H1 (cell line): Measurements from ENCODE around the gene OPHN1. TPM values are rescaled to one million over a fixed set of nuclear protein-coding genes. Genes with fewer than 3 reads are reported as not detected.

Experiments
- CTCF ChIA-PET: fragments of 300-600 bp; sonication (Branson Sonifier 250); formaldehyde crosslinking; loops from one replicate; lab custom pipeline; 2021; ENCODE audit not compliant: partially characterized antibody; lab: Charles Lee
- POLR2A ChIA-PET: fragments of 300-600 bp; sonication (Branson Sonifier 250); formaldehyde crosslinking; loops from one replicate; lab custom pipeline; 2021; ENCODE audit warnings: inconsistent platforms; ENCODE audit not compliant: partially characterized antibody; lab: Charles Lee
- DNase-seq, 2 experiments: peaks; one replicate each; pipeline versions ENCODE4 v3.0.0 to v3.0.0-alpha.2; 2010 to 2022; ENCODE audit warnings: low spot score in 2 of 2, low read depth in 1 of 2, mixed read lengths in 1 of 2
- FAIRE-seq: peaks from 2 replicates; lab custom pipeline; 2011; peaks lifted over from hg19 to GRCh38; lab: Jason Lieb, UNC
- H2AFZ ChIP-seq: 2 replicates; pipeline ENCODE4 v1.8.1; 2012; ENCODE audit warnings: low read length, inconsistent platforms
- H2AK5ac ChIP-seq: 2 replicates; pipeline ENCODE4 v1.6.1; 2013; ENCODE audit warnings: low read depth, low read length
- H2BK120ac ChIP-seq: replicated peaks from 2 replicates; pipeline ENCODE3; 2013; ENCODE audit warnings: low read depth, low read length, inconsistent platforms
- H2BK12ac ChIP-seq: 2 replicates; pipeline ENCODE4 v1.6.1; 2013; ENCODE audit warnings: low read depth, low read length
- H2BK15ac ChIP-seq: 2 replicates; pipeline ENCODE4 v1.6.1; 2013; ENCODE audit warnings: low read length
- H2BK20ac ChIP-seq: 2 replicates; pipeline ENCODE4 v1.6.1; 2013; ENCODE audit warnings: low read length
- H2BK5ac ChIP-seq: 2 replicates; pipeline ENCODE4 v1.6.1; 2013; ENCODE audit warnings: low read depth, low read length
- H3K14ac ChIP-seq: 2 replicates; pipeline ENCODE4 v1.6.1; 2013; ENCODE audit warnings: inconsistent platforms; ENCODE audit not compliant: insufficient read length
- H3K18ac ChIP-seq: 2 replicates; pipeline ENCODE4 v1.6.1; 2013; ENCODE audit warnings: low read length; ENCODE audit errors: extremely low read depth
- H3K23ac ChIP-seq: 2 replicates; pipeline ENCODE4 v1.6.1; 2013; ENCODE audit warnings: inconsistent platforms; ENCODE audit not compliant: insufficient read length
- H3K23me2 ChIP-seq: 2 replicates; pipeline ENCODE4 v1.6.1; 2013; ENCODE audit warnings: low read depth, low read length
- H3K27ac ChIP-seq: 2 replicates; pipeline ENCODE4 v1.6.1; 2011; ENCODE audit warnings: low read depth, low read length, inconsistent platforms
- H3K27me3 ChIP-seq, 4 experiments: replicated peaks in 1 of 4; 1 replicate in 1 of 4; 2 replicates in 3 of 4; pipeline versions ENCODE4 v1.6.1 to v1.8.1; 2011 to 2013; ENCODE audit warnings: low read length in 3 of 4, mild to moderate bottlenecking in 3 of 4, inconsistent platforms in 2 of 4, mixed read lengths in 2 of 4, moderate library complexity in 1 of 4; ENCODE audit not compliant: control insufficient read depth in 3 of 4, insufficient read depth in 3 of 4; ENCODE audit errors: extremely low read depth in 1 of 4
- H3K36me3 ChIP-seq, 4 experiments: 2 replicates each; pipeline versions ENCODE4 v1.6.1 to v1.8.1; 2011 to 2013; ENCODE audit warnings: mild to moderate bottlenecking in 4 of 4, low read length in 3 of 4, moderate library complexity in 2 of 4, control low read depth in 1 of 4, inconsistent platforms in 1 of 4; ENCODE audit not compliant: insufficient read depth in 4 of 4, control insufficient read depth in 2 of 4
- H3K4ac ChIP-seq: replicated peaks from 2 replicates; pipeline ENCODE3; 2013; ENCODE audit warnings: low read length, low read depth, mixed read lengths, inconsistent platforms; ENCODE audit not compliant: insufficient read length
- H3K4me1 ChIP-seq, 4 experiments: replicated peaks in 1 of 4; 1 replicate in 1 of 4; 2 replicates in 3 of 4; pipeline versions ENCODE4 v1.6.1 to v1.8.1; 2011 to 2013; ENCODE audit warnings: low read length in 3 of 4, inconsistent platforms in 2 of 4, mixed read lengths in 1 of 4; ENCODE audit not compliant: insufficient read depth in 4 of 4, control insufficient read depth in 3 of 4
- H3K4me2 ChIP-seq, 2 experiments: 2 replicates each; pipeline versions ENCODE4 v1.6.1 to v1.8.1; 2011 to 2013; ENCODE audit warnings: low read depth in 2 of 2, low read length in 2 of 2, control low read depth in 1 of 2, inconsistent platforms in 1 of 2, mild to moderate bottlenecking in 1 of 2; ENCODE audit not compliant: insufficient read depth in 1 of 2
- H3K4me3 ChIP-seq, 4 experiments: fragments of 200-600, 300-600 bp in 1 of 4; sonication (generic), shearing (Covaris generic), sonication (Bioruptor Twin) in 1 of 4; 2 replicates each; pipeline versions ENCODE4 v1.5.1 to v1.8.1; 2011 to 2016; ENCODE audit warnings: low read length in 4 of 4, low read depth in 3 of 4, control low read depth in 2 of 4, inconsistent platforms in 2 of 4, mild to moderate bottlenecking in 2 of 4, mixed read lengths in 1 of 4, moderate library complexity in 1 of 4; ENCODE audit not compliant: insufficient read depth in 2 of 4; ENCODE audit errors: extremely low read depth in 1 of 4
- H3K56ac ChIP-seq: replicated peaks from 2 replicates; pipeline ENCODE3; 2013; ENCODE audit warnings: low read depth, mild to moderate bottlenecking, mixed read lengths, low read length, inconsistent platforms; ENCODE audit not compliant: insufficient read length
- H3K79me1 ChIP-seq: 2 replicates; pipeline ENCODE4 v1.6.1; 2013; ENCODE audit warnings: low read depth, low read length, control low read depth
- H3K79me2 ChIP-seq, 2 experiments: 2 replicates each; pipeline versions ENCODE4 v1.6.1 to v1.8.1; 2012 to 2013; ENCODE audit warnings: low read length in 2 of 2, mild to moderate bottlenecking in 2 of 2, inconsistent platforms in 1 of 2; ENCODE audit not compliant: insufficient read depth in 2 of 2, control insufficient read depth in 1 of 2
- H3K9ac ChIP-seq, 4 experiments: replicated peaks in 1 of 4; 1 replicate in 1 of 4; 2 replicates in 3 of 4; pipeline versions ENCODE4 v1.6.1 to v1.8.1; 2011 to 2013; ENCODE audit warnings: low read depth in 3 of 4, low read length in 3 of 4, control low read depth in 2 of 4, mild to moderate bottlenecking in 2 of 4, moderate library complexity in 2 of 4, inconsistent platforms in 1 of 4; ENCODE audit errors: extremely low read depth in 1 of 4
- H3K9me3 ChIP-seq, 2 experiments: 2 replicates each; pipeline versions ENCODE4 v1.6.1 to v1.8.1; 2012 to 2013; ENCODE audit warnings: mild to moderate bottlenecking in 2 of 2, moderate library complexity in 2 of 2, control low read depth in 1 of 2, inconsistent platforms in 1 of 2, low read depth in 1 of 2, low read length in 1 of 2, mixed read lengths in 1 of 2; ENCODE audit not compliant: insufficient read depth in 2 of 2
- H4K20me1 ChIP-seq, 2 experiments: replicated peaks in 1 of 2; 2 replicates each; pipeline versions ENCODE3 to v1.8.1; 2011 to 2013; ENCODE audit warnings: inconsistent platforms in 2 of 2, low read length in 2 of 2, mild to moderate bottlenecking in 1 of 2; ENCODE audit not compliant: insufficient read depth in 2 of 2, control insufficient read depth in 1 of 2
- H4K5ac ChIP-seq: 2 replicates; pipeline ENCODE4 v1.6.1; 2013; ENCODE audit warnings: low read length, low read depth, mixed read lengths, inconsistent platforms; ENCODE audit not compliant: insufficient read length
- H4K8ac ChIP-seq: 2 replicates; pipeline ENCODE4 v1.8.0; 2013; ENCODE audit warnings: mild to moderate bottlenecking, moderate library complexity, low read length, inconsistent platforms; ENCODE audit not compliant: insufficient read depth; ENCODE audit errors: extremely low read depth
- H4K91ac ChIP-seq: replicated peaks from 2 replicates; pipeline ENCODE3; 2013; ENCODE audit warnings: low read length, mixed read lengths, inconsistent platforms; ENCODE audit not compliant: insufficient read length
- ASH2L ChIP-seq: fragments of 200-600, 300-600 bp; sonication (generic); IDR thresholded peaks from one replicate; pipeline ENCODE4 v1.7.1; 2017; ENCODE audit warnings: low read length
- BRCA1 ChIP-seq: IDR thresholded peaks from 2 replicates; pipeline ENCODE4 v1.6.1; 2012; ENCODE audit warnings: low read depth, low read length, improper control_type of control experiment
- TAF7 ChIP-seq: optimal IDR thresholded peaks from 2 replicates; pipeline ENCODE3; 2011; ENCODE audit warnings: low read depth, mild to moderate bottlenecking, inconsistent platforms, low read length, moderate library complexity, borderline replicate concordance
- WGBS, 2 experiments: shearing (Covaris generic) in 1 of 2; methylation state at CpG; one replicate each; pipeline versions ENCODE4 v1.1.6 to v1.1.7; 2013 to 2015; ENCODE audit warnings: low lambda C conversion rate in 2 of 2, mixed read lengths in 2 of 2, inconsistent platforms in 1 of 2, low coverage in 1 of 2, missing lambda C conversion rate in 1 of 2; ENCODE audit not compliant: insufficient replicate concordance in 2 of 2, insufficient coverage in 1 of 2, insufficient read length in 1 of 2; ENCODE audit errors: extremely low coverage in 1 of 2, missing lambda C conversion rate in 1 of 2; 5-methylcytosine and 5-hydroxymethylcytosine counted together
- polyA plus RNA-seq, 7 experiments: library from polyadenylated mRNA; depleted of rRNA in 3 of 7; stranded (reverse) in 5 of 7; unstranded in 2 of 7; fragments of >200 nt in 5 of 7; fragments of 200-250 nt in 2 of 7; gene quantifications; 1 replicate in 5 of 7; 2 replicates in 1 of 7; 4 replicates in 1 of 7; pipeline versions ENCODE4 v1.2.1 to v1.2.3, GENCODE V29; 2011 to 2013; ENCODE audit warnings: missing spikeins in 2 of 7, mixed read lengths in 2 of 7
- total RNA-seq: library from RNA; stranded (reverse); fragmentation: NEBNext Ultra II Directional; extraction: Animal tissue kit (Norgen Biotek cat#: 25700); gene quantifications from 2 replicates; pipeline ENCODE4 v1.2.1, GENCODE V29; 2021

Gene OPHN1
- total and polyA plus RNA-seq, 2 of the 8 experiments (the other 6 are each of a cell fraction or from before 2014, with no cell fraction given) = 1.2 to 3.5 TPM

DNA sequence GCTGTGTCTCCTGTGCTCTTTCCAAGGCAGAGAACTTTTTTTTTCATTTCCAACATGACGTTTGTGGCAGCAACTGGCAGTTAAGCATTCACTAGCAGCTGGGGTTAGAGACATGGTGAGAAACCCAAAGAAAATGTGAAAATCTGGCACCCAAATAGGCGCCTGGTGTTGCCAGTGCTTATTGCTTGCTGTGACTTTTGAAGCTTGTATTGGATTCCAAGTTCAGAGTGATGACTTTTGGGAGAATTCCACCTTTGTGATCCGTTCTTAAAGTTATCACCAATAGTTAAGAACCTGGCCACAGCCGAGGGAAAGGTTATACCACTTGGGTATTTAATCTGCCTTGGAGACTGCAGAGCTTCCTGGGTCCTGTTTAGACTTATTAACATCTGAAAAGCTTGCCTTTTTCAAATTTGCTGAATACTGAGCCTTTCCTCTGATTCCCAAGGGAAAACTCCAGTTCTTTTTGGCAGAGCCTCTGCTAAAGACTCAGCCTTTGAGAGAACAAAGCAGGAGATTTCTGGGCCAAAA, 101.0 kb downstream of the OPHN1 start:
- Histone ChIP-seq H3K79me1 (no peaks in the 10 kb centered on the region), H3K4me3 (no peak overlapping the region), H2BK20ac (no peak overlapping the region), H2AK5ac (no peak overlapping the region), H2BK120ac (no peak overlapping the region), H3K9ac (no peak overlapping the region), H4K91ac (no peak overlapping the region), H3K4ac (no peak overlapping the region), H4K20me1 (no peaks in the 10 kb centered on the region), H3K9me3 (no peaks in the 10 kb centered on the region), H4K5ac (no peak overlapping the region), H3K27ac (no peak overlapping the region), H3K36me3 (no peaks in the 10 kb centered on the region), H3K23ac (no peak overlapping the region), H3K18ac (no peak overlapping the region), H2BK12ac (no peak overlapping the region), H3K56ac (no peak overlapping the region), H2BK5ac (no peak overlapping the region), H3K27me3 (no peaks in the 10 kb centered on the region), H3K4me2 (no peak overlapping the region; a peak in 1 of 4 replicates), H3K79me2 (no peaks in the 10 kb centered on the region), H2BK15ac (no peak overlapping the region), H4K8ac (no peak overlapping the region), H3K23me2 (no peaks in the 10 kb centered on the region), H3K4me1 (peaks cover 0 to 2% (median under 1%) of the 10 kb centered on the region in 4 experiments; a peak in 2 of 7 replicates), H2AFZ (no peak overlapping the region), H3K14ac (no peak overlapping the region)
- TF ChIP-seq ASH2L = no peak
- no peak for TF ChIP-seq TAF7
- TF ChIP-seq BRCA1 = no peak
- FAIRE-seq = no peak
- WGBS, 2 experiments = 43% methylated on average over 4 of the region's 4 CpGs; no CpG with 5 or more reads in 1 of the 2 experiments
- CTCF ChIA-PET = interaction anchor here (1.1 kb wide), 1 partner anchor 60 kb away, joined by 3 read pairs; no protein-coding TSS in a partner anchor
- POLR2A ChIA-PET = interaction anchor here (0.8 to 0.9 kb wide), 2 partner anchors 45 to 101 kb away, joined by 3 read pairs; partner anchors contain the start of gene OPHN1
- DNase-seq = no peak
